ENCODE data around the gene TIMM13. TPM values are rescaled to one million over a fixed set of nuclear protein-coding genes. Genes with fewer than 3 reads are reported as not detected.
"Not testable (repeated sequence)": the region's sequence is repeated elsewhere in the genome, so short reads cannot be mapped to it uniquely, and the experiment has no call there.

Gene TIMM13
- total and polyA plus RNA-seq, 2 of the 8 experiments (the other 6 are each of a cell fraction or from before 2014, with no cell fraction given): 270 to 275 TPM

GRCh38 chr19:2395293-2395829, 32.0 kb downstream of the TIMM13 start:
- H4K8ac ChIP-seq (ENCODE audit: extremely low read depth, insufficient read depth, low read length); H3K79me2 ChIP-seq (ENCODE audit: control insufficient read depth in 1 of 2, insufficient read depth in 2 of 2, low read length in 2 of 2); H2BK5ac ChIP-seq (ENCODE audit: low read depth, low read length); H4K20me1 ChIP-seq (replicated peaks in 1 of 2; ENCODE audit: control insufficient read depth in 1 of 2, insufficient read depth in 2 of 2, low read length in 2 of 2); H2BK12ac ChIP-seq (ENCODE audit: low read depth, low read length); H3K9me3 ChIP-seq (ENCODE audit: insufficient read depth in 2 of 2, low read depth in 1 of 2, low read length in 1 of 2); H3K4me2 ChIP-seq (ENCODE audit: insufficient read depth in 1 of 2, low read depth in 2 of 2, low read length in 2 of 2); H3K9ac ChIP-seq (replicated peaks in 1 of 4; ENCODE audit: extremely low read depth in 1 of 4, low read depth in 3 of 4, low read length in 3 of 4); H4K91ac ChIP-seq (replicated peaks; ENCODE audit: insufficient read length, low read length); H3K4me1 ChIP-seq (replicated peaks in 1 of 4; ENCODE audit: control insufficient read depth in 3 of 4, insufficient read depth in 4 of 4, low read length in 3 of 4); H3K27ac ChIP-seq (ENCODE audit: low read depth, low read length); H3K4me3 ChIP-seq (ENCODE audit: extremely low read depth in 1 of 4, insufficient read depth in 2 of 4, low read depth in 3 of 4, low read length in 4 of 4); H2AFZ ChIP-seq (ENCODE audit: low read length); H2BK20ac ChIP-seq (ENCODE audit: low read length); H3K27me3 ChIP-seq (replicated peaks in 1 of 4; ENCODE audit: control insufficient read depth in 3 of 4, extremely low read depth in 1 of 4, insufficient read depth in 3 of 4, low read length in 3 of 4); H2BK15ac ChIP-seq (ENCODE audit: low read length); DNase-seq (ENCODE audit: low read depth in 1 of 2, low spot score in 2 of 2); H3K18ac ChIP-seq (ENCODE audit: extremely low read depth, low read length); H3K36me3 ChIP-seq (ENCODE audit: control insufficient read depth in 2 of 4, insufficient read depth in 4 of 4, low read length in 3 of 4); FAIRE-seq; H4K5ac ChIP-seq (ENCODE audit: insufficient read length, low read depth, low read length); H3K14ac ChIP-seq (ENCODE audit: insufficient read length); H3K4ac ChIP-seq (replicated peaks; ENCODE audit: insufficient read length, low read depth, low read length); H2AK5ac ChIP-seq (ENCODE audit: low read depth, low read length); H3K56ac ChIP-seq (replicated peaks; ENCODE audit: insufficient read length, low read depth, low read length); H3K79me1 ChIP-seq (ENCODE audit: low read depth, low read length); H3K23me2 ChIP-seq (ENCODE audit: low read depth, low read length); H2BK120ac ChIP-seq (replicated peaks; ENCODE audit: low read depth, low read length); H3K23ac ChIP-seq (ENCODE audit: insufficient read length): not testable (repeated sequence)
- 89% methylated on average over 18 of the region's 18 CpGs; no CpG with 5 or more reads in 1 of the 2 experiments for WGBS, 2 experiments (ENCODE audit: extremely low coverage in 1 of 2, insufficient coverage in 1 of 2, insufficient read length in 1 of 2, insufficient replicate concordance in 2 of 2, low coverage in 1 of 2, low lambda C conversion rate in 2 of 2, missing lambda C conversion rate in 1 of 2)
- ChIA-PET CTCF (ENCODE audit: partially characterized antibody) (interaction anchor here (1.0 to 1.9 kb wide), 4 partner anchors 14 to 216 kb away, joined by 4 to 7 read pairs (median 4); no protein-coding TSS in a partner anchor), POLR2A (ENCODE audit: partially characterized antibody) (interaction anchor here (1.2 to 2.9 kb wide), 5 partner anchors 12 to 32 kb away, joined by 4 to 11 read pairs (median 4); partner anchors contain the start of gene TIMM13)

Data from H1 (cell line).